Daoy (cell line): ENCODE data around the gene CBFA2T2. TPM values are rescaled to one million over a fixed set of nuclear protein-coding genes. Genes with fewer than 3 reads are reported as not detected.
"Not testable (repeated sequence)": the region's sequence is repeated elsewhere in the genome, so short reads cannot be mapped to it uniquely, and the experiment has no call there.

ENCODE experiments used
- DNase-seq: peaks from one replicate; pipeline ENCODE4 v3.0.0-alpha.2; 2015; ENCODE audit warnings: low read depth
- total RNA-seq: library from RNA; depleted of rRNA; stranded (reverse); fragments of >200 nt; shearing (Covaris generic); gene quantifications from 2 replicates; pipeline ENCODE4 v1.2.3, GENCODE V29; 2014; rRNA removed

Gene CBFA2T2
- total RNA-seq: 3.6 and 5.1 TPM in 2 replicates

GRCh38 chr20:33490023-33490933 lies at the start of gene CBFA2T2:
TSS of gene CBFA2T2 (plus strand) at chr20:33490096. CDS start at chr20:33490268, 172 bp downstream.
- DNase-seq: no peak

DNA sequence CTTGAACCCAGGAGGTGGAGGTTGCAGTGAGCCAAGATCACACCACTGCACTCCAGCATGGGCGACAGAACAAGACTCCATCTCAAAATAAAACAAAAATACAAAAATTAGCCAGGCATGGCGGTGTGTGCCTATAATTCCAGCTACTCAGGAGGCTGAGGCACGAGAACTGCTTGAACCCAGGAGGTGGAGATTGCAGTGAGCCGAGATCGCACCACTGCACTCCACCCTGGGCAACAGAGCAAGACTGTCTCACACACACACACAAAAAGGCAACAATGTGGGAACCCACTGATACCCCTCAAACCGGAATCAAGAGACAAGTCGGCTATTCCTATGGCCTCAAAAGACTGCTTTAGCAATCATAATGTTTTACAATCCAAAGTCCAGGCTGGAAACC lies 49.3 kb upstream of the CBFA2T2 start:
- DNase-seq: not testable (repeated sequence)

DNA sequence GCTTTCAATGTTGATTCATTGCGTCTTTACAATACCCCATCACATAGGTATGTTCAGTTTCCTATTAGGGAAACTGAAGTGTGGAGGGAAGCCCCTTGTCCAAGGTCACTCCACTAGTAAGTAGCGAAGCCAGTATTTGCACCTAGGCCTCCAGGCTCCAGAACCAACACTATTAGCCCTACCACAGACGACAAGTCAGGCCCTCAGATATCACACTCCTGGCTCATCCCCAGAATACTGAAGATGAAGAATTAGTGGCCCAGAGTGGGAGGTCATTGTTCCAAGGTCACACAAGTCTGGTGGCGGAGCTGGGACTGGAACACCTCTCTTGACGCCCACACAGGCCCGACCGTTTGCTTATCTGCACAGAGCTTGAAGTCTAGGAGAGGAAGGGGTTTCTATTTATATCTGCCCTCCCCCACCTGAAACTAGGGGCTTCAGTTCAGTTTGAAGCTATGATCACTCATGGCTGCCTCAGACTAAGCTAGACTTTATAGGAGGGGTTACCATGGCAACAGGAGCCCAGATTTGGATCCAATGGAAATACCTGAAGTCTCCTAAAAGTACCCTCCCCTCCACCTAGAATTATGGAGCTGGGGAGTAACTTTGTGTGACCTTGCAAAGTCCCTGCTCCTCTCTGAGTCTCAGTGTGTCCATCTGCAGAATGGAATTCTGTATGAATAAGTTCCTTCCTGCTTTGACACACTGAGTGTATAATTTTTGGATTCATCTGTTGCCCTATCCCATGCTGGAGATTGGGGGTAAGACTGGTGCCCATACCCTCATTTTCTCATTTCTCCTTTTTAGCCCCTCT lies 48.5 kb upstream of the CBFA2T2 start:
- DNase-seq: no peak

DNA sequence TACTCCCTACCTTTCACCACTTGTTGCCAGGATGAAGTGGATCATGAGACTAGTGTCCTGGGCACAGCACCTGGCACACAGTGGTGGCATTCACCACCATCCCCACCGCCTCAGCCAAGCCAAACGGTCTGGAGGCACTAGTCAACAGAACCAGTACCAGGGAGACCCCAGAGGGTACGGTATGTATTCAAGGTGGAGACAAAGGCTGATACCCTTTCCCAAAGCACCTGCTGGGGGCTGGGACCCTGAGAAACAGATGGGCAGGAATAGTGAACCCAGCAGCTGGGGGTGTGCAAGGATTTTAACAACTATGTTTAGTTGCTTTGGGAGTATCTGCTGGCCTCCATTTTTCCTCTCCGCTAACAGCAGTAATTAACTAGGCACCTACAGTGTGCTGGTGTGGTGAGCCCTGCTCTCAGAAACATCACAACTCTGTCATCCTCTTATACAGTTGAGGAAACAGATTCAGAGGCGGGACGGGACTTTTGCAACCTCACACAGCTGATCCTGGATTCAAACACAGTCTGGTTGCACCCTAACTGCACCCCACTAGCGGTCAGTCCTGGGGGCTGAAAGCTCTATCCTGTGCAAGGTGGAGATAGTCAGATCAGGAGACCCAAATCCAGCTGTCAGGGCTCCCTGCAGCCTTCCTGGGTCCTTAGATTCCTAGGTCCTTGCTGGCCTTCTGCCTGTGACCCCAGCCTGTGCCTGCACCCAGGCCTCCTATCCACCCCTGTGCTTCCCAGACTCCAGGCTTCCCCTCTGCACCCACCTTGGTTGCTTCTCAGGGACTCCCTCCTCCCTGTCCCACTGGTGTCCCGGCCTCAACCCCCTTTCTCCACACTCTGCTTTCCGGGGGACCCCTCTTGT lies 47.5 kb upstream of the CBFA2T2 start:
- no peak for DNase-seq

DNA sequence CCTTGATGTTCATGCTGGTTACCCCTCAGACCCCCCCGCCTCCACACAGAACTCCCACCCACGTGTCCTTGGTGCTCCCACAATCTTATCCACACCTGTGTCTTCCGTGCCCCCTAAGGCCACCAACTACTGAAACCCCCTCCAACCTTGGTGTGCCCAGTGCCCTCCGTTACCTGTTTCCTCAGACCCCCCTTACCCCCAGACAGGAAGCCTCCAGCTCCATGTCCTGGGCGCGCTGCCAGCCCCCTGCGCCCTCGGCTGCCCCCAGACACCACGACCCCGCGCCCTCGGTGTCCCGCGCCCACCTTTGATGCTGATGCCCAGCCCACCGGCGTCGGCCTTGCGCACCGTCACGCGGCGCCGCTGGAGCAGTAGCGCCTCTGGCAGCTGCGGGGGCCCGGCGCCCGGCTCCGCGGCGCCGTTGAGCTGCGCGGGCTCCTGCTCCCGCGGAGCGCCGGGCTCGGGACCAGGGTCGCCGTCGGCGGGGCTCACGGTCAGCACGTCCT lies 46.8 kb upstream of the CBFA2T2 start:
- peak; percentile 10 for DNase-seq

- peak; percentile 83 for DNase-seq
These were observed 46.2 kb upstream of the CBFA2T2 start, which contains the start of gene SNTA1 for GRCh38 chr20:33443512-33444239. TSS of gene SNTA1 (minus strand) at chr20:33443763. CDS start at chr20:33443620, 143 bp downstream.

- peak; percentile 14 for DNase-seq
These were observed 44.9 kb upstream of the CBFA2T2 start for GRCh38 chr20:33444797-33445560.

GRCh38 chr20:33445881-33446625 lies 43.8 kb upstream of the CBFA2T2 start:
- no peak for DNase-seq

GRCh38 chr20:33450867-33451266 lies 39.0 kb upstream of the CBFA2T2 start:
- DNase-seq: peak; percentile 37

GRCh38 chr20:33456916-33457642 lies 32.8 kb upstream of the CBFA2T2 start:
- peak; percentile 79 for DNase-seq

GRCh38 chr20:33459599-33459998 lies 30.3 kb upstream of the CBFA2T2 start:
- no peak for DNase-seq

GRCh38 chr20:33460711-33461110 lies 29.2 kb upstream of the CBFA2T2 start:
- DNase-seq: no peak

GRCh38 chr20:33463332-33464101 lies 26.4 kb upstream of the CBFA2T2 start:
- DNase-seq: no peak

DNA sequence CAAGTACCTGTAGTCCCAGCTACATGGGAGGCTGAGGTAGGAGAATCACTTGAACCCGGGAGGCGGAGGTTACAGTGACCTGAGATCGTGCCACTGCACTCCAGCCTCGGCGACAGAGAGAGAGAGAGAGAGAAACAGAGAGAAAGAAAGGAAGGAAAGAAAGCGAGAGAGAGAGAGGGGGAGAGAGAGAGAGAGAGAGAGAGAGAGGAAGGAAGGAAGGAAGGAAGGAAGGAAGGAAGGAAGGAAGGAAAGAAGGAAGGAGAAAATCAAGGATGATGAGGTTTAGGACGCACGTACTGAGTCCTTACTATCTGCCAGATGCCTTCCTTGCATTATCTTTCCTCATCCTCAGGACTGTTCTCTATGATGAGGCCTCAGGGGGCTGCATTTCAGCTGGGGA lies 25.1 kb upstream of the CBFA2T2 start:
- not testable (repeated sequence) for DNase-seq

DNA sequence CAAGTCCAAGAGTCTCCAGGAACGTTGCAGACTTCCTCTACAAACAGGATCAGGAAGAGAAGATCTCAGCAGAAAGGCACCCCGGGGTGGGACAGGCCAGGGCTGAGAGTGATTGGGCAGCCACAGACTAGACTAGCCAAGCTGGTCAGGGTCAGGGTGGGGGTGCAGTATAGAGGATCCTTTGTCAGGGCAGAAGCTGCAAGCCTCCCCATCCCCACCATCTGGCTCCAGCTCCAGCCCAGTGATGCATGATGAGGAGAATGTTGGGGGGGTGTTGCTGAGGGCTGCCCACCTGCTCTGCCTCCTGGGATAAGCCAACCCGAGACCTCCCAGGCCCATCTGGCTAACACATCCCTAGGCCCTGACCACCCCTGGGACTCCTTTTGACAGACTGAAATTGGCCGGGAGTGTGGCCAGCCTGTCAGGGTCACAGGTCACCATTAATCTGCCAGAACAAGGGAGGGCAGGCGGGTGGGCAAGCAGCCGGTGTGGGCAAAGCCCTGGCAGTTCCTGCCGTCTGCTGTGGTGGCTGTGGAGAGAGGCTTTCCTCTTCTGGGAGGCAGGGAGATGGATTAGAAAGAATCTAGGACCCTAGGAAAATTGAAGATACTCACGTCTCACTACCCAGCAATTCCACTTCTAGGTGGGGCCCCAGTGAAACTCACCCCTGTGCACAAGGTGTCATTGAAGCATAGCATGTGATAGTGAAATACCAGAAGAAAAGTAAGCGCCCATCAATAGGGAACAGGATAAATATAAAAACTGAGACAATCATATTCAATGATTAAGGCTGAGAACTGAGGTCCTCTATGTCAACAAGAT lies 24.2 kb upstream of the CBFA2T2 start:
- no peak for DNase-seq

DNA sequence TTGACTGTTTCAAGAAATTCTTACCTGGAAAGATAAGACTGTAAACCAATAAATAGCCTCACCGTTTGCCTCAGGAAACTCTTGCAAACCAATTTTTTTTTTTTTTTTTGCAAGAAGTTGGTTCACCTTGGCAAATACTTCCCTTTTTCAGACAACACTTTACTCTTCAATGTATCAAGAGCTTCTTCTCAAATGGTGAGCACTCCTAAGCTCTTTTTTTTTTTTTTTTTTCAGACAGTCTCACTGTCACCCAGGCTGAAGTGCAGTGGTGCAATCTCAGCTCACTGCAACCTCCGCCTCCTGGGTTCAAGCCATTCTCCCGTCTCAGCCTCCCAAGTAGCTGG lies 23.6 kb upstream of the CBFA2T2 start:
- no peak for DNase-seq

DNA sequence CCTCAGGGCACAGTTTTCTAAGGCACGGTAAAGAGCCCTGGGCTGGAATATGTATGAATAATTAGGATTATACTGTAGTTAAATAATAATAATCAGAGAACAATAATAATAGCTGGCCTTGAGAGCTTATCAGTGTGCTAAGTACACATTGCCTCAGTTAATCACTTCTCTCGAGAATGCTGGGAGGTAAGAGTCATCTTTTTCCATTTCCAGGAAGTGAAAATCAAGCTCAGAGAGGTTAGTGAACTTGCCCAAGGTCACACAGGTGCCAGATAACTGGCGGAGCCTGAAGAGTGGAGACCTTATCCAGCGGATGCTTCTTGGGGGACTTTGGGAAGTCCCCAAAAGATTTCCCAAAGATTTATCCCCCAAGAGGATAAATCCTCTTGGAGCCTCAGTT lies 19.4 kb upstream of the CBFA2T2 start:
- DNase-seq: no peak
